Erythroblast (primary cell): ENCODE measurements around the gene SLC35F3.

Experiments
- GATA1 ChIP-seq: IDR thresholded peaks from 2 replicates; pipeline ENCODE4 v1.6.1; 2011; ENCODE audit warnings: low read depth, mild to moderate bottlenecking, control low read depth, low read length, moderate library complexity
- POLR2A ChIP-seq: IDR thresholded peaks from 2 replicates; pipeline ENCODE4 v1.6.1; 2011; ENCODE audit warnings: mild to moderate bottlenecking, low read length

GRCh38 chr1:234313171-234313570, 408.7 kb downstream of the SLC35F3 start:
- TF ChIP-seq POLR2A (no peak), GATA1 (no peak)
